Fibroblast of gingiva (primary cell): ENCODE measurements around the gene CEACAM18.
A peak's percentile ranks its signal among the peaks of the same experiment; 100 is the strongest.
"Not testable (repeated sequence)": the region's sequence is repeated elsewhere in the genome, so short reads cannot be mapped to it uniquely, and the experiment has no call there.

Experiments used
- DNase-seq: peaks from one replicate; pipeline ENCODE4 v3.0.0-alpha.2; 2011; ENCODE audit warnings: low read depth

Gene CEACAM18

GRCh38 chr19:51493776-51494175 is 15.4 kb downstream of the CEACAM18 start:
- DNase-seq = no peak

- no peak for DNase-seq
These were observed 19.3 kb downstream of the CEACAM18 start for GRCh38 chr19:51497666-51498065.

GRCh38 chr19:51500931-51501330 is 22.6 kb downstream of the CEACAM18 start:
- not testable (repeated sequence) for DNase-seq

- DNase-seq = no peak
These were observed 23.4 kb downstream of the CEACAM18 start, which contains the start of gene SIGLEC12 for GRCh38 chr19:51501594-51502263. Gene SIGLEC12, minus strand, starts transcription at chr19:51501800. Its CDS starts 67 bp downstream, at chr19:51501733.

DNA sequence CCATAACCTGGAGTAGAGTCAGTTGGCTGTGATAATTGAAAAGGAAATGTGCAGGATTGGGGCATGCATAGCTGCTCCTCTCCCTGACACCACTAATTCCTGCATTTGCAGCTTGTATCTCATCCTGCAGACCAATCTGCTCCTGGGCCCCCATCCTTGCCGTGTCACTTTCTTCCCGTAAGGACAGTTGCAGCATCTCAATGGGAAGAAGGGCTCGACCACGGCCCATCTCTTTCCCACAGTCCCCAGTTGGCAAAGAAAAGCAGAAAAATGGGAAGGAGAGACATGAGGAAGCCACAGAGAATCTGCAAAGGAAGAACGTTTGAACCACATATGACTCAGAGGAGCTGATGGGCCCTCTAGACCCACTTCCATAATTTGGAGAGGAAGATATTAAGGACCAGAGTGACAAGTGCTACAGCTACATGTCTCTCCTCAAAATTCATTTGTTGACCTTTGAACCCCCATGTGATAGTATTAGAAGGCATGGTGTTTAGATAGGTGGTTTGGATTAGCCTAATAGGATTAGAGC is 25.0 kb downstream of the CEACAM18 start:
- DNase-seq = no peak

- DNase-seq = no peak
These were observed 25.6 kb downstream of the CEACAM18 start for GRCh38 chr19:51503896-51504295.

- DNase-seq = no peak
These were observed 27.6 kb downstream of the CEACAM18 start for GRCh38 chr19:51505904-51506303.

DNA sequence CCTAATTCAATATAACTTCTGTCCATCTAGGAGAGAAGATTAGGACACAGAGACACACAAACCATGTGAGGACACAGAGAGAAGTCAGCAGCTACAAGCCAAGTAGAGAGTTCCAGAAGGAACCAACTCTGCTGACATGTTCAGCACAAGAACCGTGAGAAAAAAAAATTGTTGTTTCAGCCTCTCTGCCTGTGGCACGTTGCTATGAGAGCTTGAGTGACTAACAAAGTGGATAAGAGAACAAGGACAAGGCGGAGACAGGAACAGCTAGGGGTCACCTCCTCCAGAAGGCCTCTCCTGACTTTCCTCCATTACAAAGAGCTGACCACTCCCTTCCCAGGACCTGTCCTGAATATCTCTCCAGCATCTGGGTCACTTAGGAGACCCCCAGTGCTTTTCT is 28.9 kb downstream of the CEACAM18 start:
- DNase-seq = no peak

GRCh38 chr19:51507640-51508058 is 29.3 kb downstream of the CEACAM18 start:
- DNase-seq = no peak

- no peak for DNase-seq
These were observed 29.9 kb downstream of the CEACAM18 start for GRCh38 chr19:51508059-51508733.

- no peak for DNase-seq
These were observed 31.7 kb downstream of the CEACAM18 start for GRCh38 chr19:51509823-51510660.

GRCh38 chr19:51511353-51511752 is 33.0 kb downstream of the CEACAM18 start:
- DNase-seq = no peak

DNA sequence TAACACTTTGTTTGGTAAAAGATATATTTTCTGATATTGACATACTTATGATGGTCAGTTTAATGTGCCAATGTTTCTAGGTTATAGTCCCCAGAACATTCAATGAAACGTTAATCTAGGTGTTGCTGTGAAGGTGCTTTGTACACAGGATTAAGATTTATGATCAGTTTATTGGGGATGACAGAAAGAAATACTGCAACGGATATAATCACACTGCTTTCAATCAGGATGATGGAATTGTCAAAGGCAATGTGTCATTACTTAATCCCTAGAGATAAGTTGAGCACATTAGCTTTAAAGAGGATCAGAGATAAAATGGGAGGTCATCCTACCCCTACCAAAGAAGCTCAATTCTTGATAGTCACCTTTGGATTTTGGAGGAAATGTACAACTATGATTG is 35.6 kb downstream of the CEACAM18 start:
- no peak for DNase-seq

GRCh38 chr19:51514866-51515481 is 36.6 kb downstream of the CEACAM18 start:
- peak; percentile 33 for DNase-seq

- DNase-seq = no peak
These were observed 42.4 kb downstream of the CEACAM18 start for GRCh38 chr19:51520728-51521127.

DNA sequence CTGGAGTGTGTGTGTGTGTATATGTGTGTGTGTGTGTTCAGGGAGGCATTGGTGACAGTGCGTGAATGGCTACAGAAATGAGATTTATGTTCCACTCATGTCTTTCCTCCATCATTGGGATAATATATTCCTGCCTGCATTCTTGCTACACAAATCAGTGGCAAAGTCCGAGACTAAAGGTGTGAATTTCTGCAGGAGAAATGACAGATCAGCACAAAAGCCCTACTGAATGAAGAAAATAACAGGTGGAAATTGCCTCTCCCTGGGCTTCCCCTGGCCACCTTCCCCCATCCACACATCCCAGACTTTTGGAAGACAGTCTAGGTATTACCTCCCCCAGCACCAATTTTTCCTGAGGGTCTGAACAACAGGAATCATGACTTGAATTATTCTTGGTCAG is 43.0 kb downstream of the CEACAM18 start:
- DNase-seq = no peak

- DNase-seq = no peak
These were observed 43.4 kb downstream of the CEACAM18 start for GRCh38 chr19:51521781-51522180.

GRCh38 chr19:51524666-51525264 is 46.4 kb downstream of the CEACAM18 start:
- DNase-seq = no peak

GRCh38 chr19:51525651-51526050 is 47.3 kb downstream of the CEACAM18 start:
- no peak for DNase-seq

- DNase-seq = no peak
These were observed 51.0 kb downstream of the CEACAM18 start for GRCh38 chr19:51529301-51529700.

- no peak for DNase-seq
These were observed 52.3 kb downstream of the CEACAM18 start for GRCh38 chr19:51530616-51531015.
